ENCODE results near the gene MS4A6A.

- TF ChIP-seq FOXA1 (IDR thresholded peaks at IDR 0.05) (no peak), SUZ12 (IDR thresholded peaks at IDR 0.05) (no peak), ELF4 (IDR thresholded peaks at IDR 0.05) (no peak), BHLHE40 (IDR thresholded peaks at IDR 0.05; ENCODE audit: borderline replicate concordance) (no peak)
Measured at GRCh38 chr11:60206616-60207015, 23.7 kb upstream of the MS4A6A start.

All from HEK293T (cell line).